HG02938 (cell line): ENCODE data around the gene THSD7B.
"Not testable (repeated sequence)": the region's sequence is repeated elsewhere in the genome, so short reads cannot be mapped to it uniquely, and the experiment has no call there.

Experiments
- ATAC-seq: cut with Tn5 transposase; IDR thresholded peaks from one replicate; pipeline ENCODE4 v1.9.1; 2021; ENCODE audit warnings: mild to moderate bottlenecking, moderate library complexity; ENCODE audit not compliant: unreplicated experiment

THSD7B gene

GRCh38 chr2:137674991-137675390 lies 909.6 kb downstream of the THSD7B start:
- no peak for ATAC-seq

- no peak for ATAC-seq
Observed at GRCh38 chr2:137675584-137676327, 910.4 kb downstream of the THSD7B start.

GRCh38 chr2:137676346-137676745 lies 911.0 kb downstream of the THSD7B start:
- ATAC-seq, result no peak

GRCh38 chr2:137677466-137677865 lies 912.1 kb downstream of the THSD7B start:
- no peak for ATAC-seq

GRCh38 chr2:137689549-137689948 lies 924.2 kb downstream of the THSD7B start:
- ATAC-seq, result no peak

- peak; percentile 78 for ATAC-seq
Observed at GRCh38 chr2:137693534-137693933, 928.2 kb downstream of the THSD7B start.

GRCh38 chr2:137696916-137697315 lies 931.6 kb downstream of the THSD7B start:
- ATAC-seq, result no peak

- not testable (repeated sequence) for ATAC-seq
Observed at GRCh38 chr2:137700250-137700649, 934.9 kb downstream of the THSD7B start.

GRCh38 chr2:137700681-137701080 lies 935.3 kb downstream of the THSD7B start:
- no peak for ATAC-seq

- no peak for ATAC-seq
Observed at GRCh38 chr2:137705296-137705695, 940.0 kb downstream of the THSD7B start.

GRCh38 chr2:137706786-137707613 lies 941.7 kb downstream of the THSD7B start:
- ATAC-seq, result no peak

GRCh38 chr2:137708311-137708710 lies 943.0 kb downstream of the THSD7B start:
- ATAC-seq, result no peak

GRCh38 chr2:137715731-137716191 lies 950.4 kb downstream of the THSD7B start:
- no peak for ATAC-seq

GRCh38 chr2:137718786-137719185 lies 953.4 kb downstream of the THSD7B start:
- no peak for ATAC-seq

GRCh38 chr2:137721733-137722132 lies 956.4 kb downstream of the THSD7B start:
- ATAC-seq, result no peak

GRCh38 chr2:137724912-137725311 lies 959.6 kb downstream of the THSD7B start:
- no peak for ATAC-seq
